Endothelial cell of umbilical vein (primary cell): ENCODE data around the gene MS4A7.

Experiments used
- CTCF ChIP-seq, 2 donors: IDR thresholded peaks; 1 replicate in 1 of 2; 2 replicates in 1 of 2; pipeline ENCODE4 v1.5.1; 2011; ENCODE audit warnings: low read length in 2 of 2, mild to moderate bottlenecking in 2 of 2, moderate library complexity in 2 of 2, control low read depth in 1 of 2, inconsistent platforms in 1 of 2, low read depth in 1 of 2; ENCODE audit not compliant: insufficient read depth in 1 of 2; ENCODE audit errors: extremely low read depth in 1 of 2
- EZH2 ChIP-seq: IDR thresholded peaks from 2 replicates; pipeline ENCODE4 v1.6.1; 2012; ENCODE audit warnings: borderline replicate concordance, low read depth, mild to moderate bottlenecking, moderate library complexity, low read length, inconsistent platforms; ENCODE audit not compliant: severe bottlenecking
- GATA2 ChIP-seq: IDR thresholded peaks from 2 replicates; pipeline ENCODE4 v1.7.0; 2011; ENCODE audit warnings: low read depth, mild to moderate bottlenecking, moderate library complexity, mixed read lengths, low read length; ENCODE audit not compliant: insufficient read length, insufficient read depth
- JUN ChIP-seq: IDR thresholded peaks from 2 replicates; pipeline ENCODE4 v1.6.1; 2011; ENCODE audit warnings: borderline replicate concordance, low read depth; ENCODE audit not compliant: insufficient read length, insufficient read depth
- MAX ChIP-seq: IDR thresholded peaks from 2 replicates; pipeline ENCODE4 v1.6.1; 2011; ENCODE audit not compliant: insufficient read depth, insufficient read length
- MYC ChIP-seq: IDR thresholded peaks from one replicate; pipeline ENCODE4 v1.6.1; 2011; ENCODE audit warnings: mild to moderate bottlenecking, low read depth, low read length
- POLR2A ChIP-seq: IDR thresholded peaks from 2 replicates; pipeline ENCODE4 v1.6.1; 2012; ENCODE audit warnings: low read depth, mild to moderate bottlenecking, control low read depth, low read length
- POLR2AphosphoS5 ChIP-seq: IDR thresholded peaks from 2 replicates; pipeline ENCODE4 v1.6.1; 2012; ENCODE audit warnings: low read depth, mild to moderate bottlenecking, control low read depth, low read length, moderate library complexity; ENCODE audit not compliant: insufficient read depth

- TF ChIP-seq POLR2A (no peak), CTCF (IDR thresholded peaks at IDR 0.05; ENCODE audit: extremely low read depth in 1 of 2, insufficient read depth in 1 of 2, low read depth in 1 of 2, low read length in 2 of 2) (no peak), GATA2 (no peak), MYC (no peak), JUN (no peak), POLR2AphosphoS5 (no peak), EZH2 (no peak), MAX (no peak)
Observed at GRCh38 chr11:60420015-60420414, 41.7 kb downstream of the MS4A7 start.
